Measurements from ENCODE around the gene DDX11.
A peak's percentile ranks its signal among the peaks of the same experiment; 100 is the strongest.
"Not testable (repeated sequence)": the region's sequence is repeated elsewhere in the genome, so short reads cannot be mapped to it uniquely, and the experiment has no call there.

Gene DDX11

DNA sequence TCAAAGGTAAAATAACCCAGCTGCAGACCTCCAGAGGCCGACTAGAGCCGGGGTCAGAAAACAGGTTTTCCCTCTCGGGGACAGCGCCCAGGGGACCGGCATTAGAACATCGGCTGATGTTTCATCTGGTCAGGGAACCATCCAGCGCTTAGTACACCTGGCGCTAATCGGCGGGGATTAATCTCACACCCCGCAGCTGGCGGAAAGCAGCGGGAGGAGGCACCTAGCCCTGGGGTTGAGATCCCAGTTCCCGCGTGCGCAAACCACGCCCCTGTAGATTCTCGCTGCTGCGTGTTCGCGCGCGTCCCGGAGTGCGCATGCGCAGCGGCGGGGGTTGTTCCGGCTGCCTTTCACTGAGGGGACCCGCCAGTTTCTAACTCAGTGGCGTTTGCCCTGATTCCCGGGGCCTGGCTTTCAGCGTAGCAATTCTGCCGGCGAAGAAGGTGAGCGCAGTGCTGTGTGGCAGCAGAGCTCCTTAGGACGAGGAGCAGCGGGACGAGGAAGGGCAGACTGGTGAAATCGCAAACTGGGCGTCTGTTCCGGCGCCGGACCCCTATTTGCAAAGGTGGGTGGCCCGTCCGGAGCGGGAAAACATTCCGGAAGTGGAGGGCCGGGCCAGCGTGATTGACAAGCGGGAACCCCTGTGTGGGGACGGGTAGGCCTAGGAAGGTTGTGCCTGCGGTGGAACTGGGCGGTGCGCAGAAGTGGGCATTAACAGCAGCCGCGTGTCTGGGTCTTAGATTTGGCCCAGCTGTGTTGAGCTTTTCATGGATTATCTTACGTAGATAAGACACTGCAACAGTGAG, at the start of gene DDX11:
Gene DDX11 (plus strand): TSS at position 334 of the 806 bp plus-strand sequence. CDS start 4,534 bp downstream, outside the sequence.
- H2AFZ ChIP-seq (ENCODE audit: low read length); H3K36me3 ChIP-seq (ENCODE audit: insufficient read depth, low read length); H3K27me3 ChIP-seq (ENCODE audit: insufficient read depth, low read length); H3K9me3 ChIP-seq (ENCODE audit: low read length); H4K20me1 ChIP-seq (ENCODE audit: insufficient read depth, low read length); H3K9me2 ChIP-seq (ENCODE audit: low read depth, low read length); H3F3A ChIP-seq (ENCODE audit: insufficient read depth, low read length): not testable (repeated sequence)
- H3K4me1 ChIP-seq (ENCODE audit: insufficient read depth, low read length, severe bottlenecking) = peaks cover 23% of the 10 kb centered on the region
- H3K9ac ChIP-seq (ENCODE audit: low read length) = peak within 1 kb of the TSS; percentile 85
- peak within 1 kb of the TSS; percentile 74 for H3K4me3 ChIP-seq (ENCODE audit: low read depth, low read length, poor library complexity, severe bottlenecking)
- peak within 1 kb of the TSS; percentile 99 for H3K4me2 ChIP-seq (ENCODE audit: low read length)
- H3K79me2 ChIP-seq (ENCODE audit: insufficient read depth, low read length) = peaks cover 27% of the 10 kb centered on the region
- H3K27ac ChIP-seq (ENCODE audit: low read depth, low read length, poor library complexity, severe bottlenecking) = peak within 1 kb of the TSS; percentile 85

DNA sequence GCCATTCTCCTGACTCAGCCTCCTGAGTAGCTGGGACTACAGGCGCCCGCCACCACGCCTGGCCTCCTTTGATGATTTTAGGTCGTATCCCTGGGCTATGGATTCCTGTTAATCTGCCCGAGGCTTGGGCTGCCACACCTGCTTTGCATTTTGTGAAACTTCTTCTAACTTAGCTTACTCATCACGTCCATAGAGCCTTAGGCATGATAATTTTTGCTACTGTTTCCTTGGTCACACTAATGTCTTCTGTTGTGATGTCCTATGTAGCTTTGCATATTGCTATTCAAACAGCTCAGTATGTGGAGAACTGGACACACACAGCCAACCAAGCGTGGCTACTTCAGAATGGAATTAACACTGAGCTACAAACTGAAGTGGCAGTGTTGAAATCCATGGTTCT, 47.5 kb upstream of the DDX11 start:
- Histone ChIP-seq H3K4me3 (ENCODE audit: low read depth, low read length, poor library complexity, severe bottlenecking) (no peak overlapping the region), H3K9ac (ENCODE audit: low read length) (no peak overlapping the region), H2AFZ (ENCODE audit: low read length) (no peak overlapping the region), H3K79me2 (ENCODE audit: insufficient read depth, low read length) (0 out of 2 replicates have a peak, but pooled peaks cover 4% of the 10 kb centered on the region), H4K20me1 (ENCODE audit: insufficient read depth, low read length) (no peaks in the 10 kb centered on the region), H3F3A (ENCODE audit: insufficient read depth, low read length) (no peaks in the 10 kb centered on the region), H3K27me3 (ENCODE audit: insufficient read depth, low read length) (no peaks in the 10 kb centered on the region), H3K36me3 (ENCODE audit: insufficient read depth, low read length) (no peaks in the 10 kb centered on the region), H3K4me2 (ENCODE audit: low read length) (no peak overlapping the region), H3K9me3 (ENCODE audit: low read length) (no peaks in the 10 kb centered on the region), H3K4me1 (ENCODE audit: insufficient read depth, low read length, severe bottlenecking) (peaks cover 86% of the 10 kb centered on the region), H3K9me2 (ENCODE audit: low read depth, low read length) (no peaks in the 10 kb centered on the region), H3K27ac (ENCODE audit: low read depth, low read length, poor library complexity, severe bottlenecking) (peak overlapping the region; percentile 86)
- no peak for TF ChIP-seq EZH2 (IDR thresholded peaks at IDR 0.05; ENCODE audit: borderline replicate concordance, low read length)
- TF ChIP-seq, protein P1, sequence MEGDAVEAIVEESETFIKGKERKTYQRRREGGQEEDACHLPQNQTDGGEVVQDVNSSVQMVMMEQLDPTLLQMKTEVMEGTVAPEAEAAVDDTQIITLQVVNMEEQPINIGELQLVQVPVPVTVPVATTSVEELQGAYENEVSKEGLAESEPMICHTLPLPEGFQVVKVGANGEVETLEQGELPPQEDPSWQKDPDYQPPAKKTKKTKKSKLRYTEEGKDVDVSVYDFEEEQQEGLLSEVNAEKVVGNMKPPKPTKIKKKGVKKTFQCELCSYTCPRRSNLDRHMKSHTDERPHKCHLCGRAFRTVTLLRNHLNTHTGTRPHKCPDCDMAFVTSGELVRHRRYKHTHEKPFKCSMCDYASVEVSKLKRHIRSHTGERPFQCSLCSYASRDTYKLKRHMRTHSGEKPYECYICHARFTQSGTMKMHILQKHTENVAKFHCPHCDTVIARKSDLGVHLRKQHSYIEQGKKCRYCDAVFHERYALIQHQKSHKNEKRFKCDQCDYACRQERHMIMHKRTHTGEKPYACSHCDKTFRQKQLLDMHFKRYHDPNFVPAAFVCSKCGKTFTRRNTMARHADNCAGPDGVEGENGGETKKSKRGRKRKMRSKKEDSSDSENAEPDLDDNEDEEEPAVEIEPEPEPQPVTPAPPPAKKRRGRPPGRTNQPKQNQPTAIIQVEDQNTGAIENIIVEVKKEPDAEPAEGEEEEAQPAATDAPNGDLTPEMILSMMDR (IDR thresholded peaks at IDR 0.05; ENCODE audit: low read length) = no peak

DNA sequence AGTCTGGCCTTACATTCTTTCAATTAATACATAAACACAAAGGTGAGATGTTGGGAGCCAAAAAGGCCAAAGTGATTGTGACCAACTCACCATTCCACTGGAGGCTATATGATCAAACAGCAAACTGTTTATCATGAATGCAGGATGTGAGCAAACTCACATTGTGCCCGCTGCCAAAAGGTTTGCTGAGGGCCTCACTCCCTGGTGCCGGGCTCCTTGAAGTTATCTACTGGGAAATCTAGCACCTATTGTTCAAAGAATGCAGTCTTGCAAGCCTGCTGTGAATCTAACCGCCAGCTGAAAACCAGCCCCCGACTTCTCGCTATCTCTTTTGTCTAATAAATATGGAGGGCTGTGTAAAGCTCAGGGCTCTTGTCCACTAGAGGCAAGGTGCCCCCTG, 46.7 kb upstream of the DDX11 start:
- H3K79me2 ChIP-seq (ENCODE audit: insufficient read depth, low read length); H3K4me3 ChIP-seq (ENCODE audit: low read depth, low read length, poor library complexity, severe bottlenecking); H3K9me3 ChIP-seq (ENCODE audit: low read length); H3K9ac ChIP-seq (ENCODE audit: low read length); H2AFZ ChIP-seq (ENCODE audit: low read length); H3K9me2 ChIP-seq (ENCODE audit: low read depth, low read length); H3F3A ChIP-seq (ENCODE audit: insufficient read depth, low read length); H3K36me3 ChIP-seq (ENCODE audit: insufficient read depth, low read length); H4K20me1 ChIP-seq (ENCODE audit: insufficient read depth, low read length); H3K27me3 ChIP-seq (ENCODE audit: insufficient read depth, low read length); H3K4me2 ChIP-seq (ENCODE audit: low read length): not testable (repeated sequence)
- Histone ChIP-seq H3K4me1 (ENCODE audit: insufficient read depth, low read length, severe bottlenecking) (peaks cover 86% of the 10 kb centered on the region), H3K27ac (ENCODE audit: low read depth, low read length, poor library complexity, severe bottlenecking) (peak overlapping the region; percentile 86)

DNA sequence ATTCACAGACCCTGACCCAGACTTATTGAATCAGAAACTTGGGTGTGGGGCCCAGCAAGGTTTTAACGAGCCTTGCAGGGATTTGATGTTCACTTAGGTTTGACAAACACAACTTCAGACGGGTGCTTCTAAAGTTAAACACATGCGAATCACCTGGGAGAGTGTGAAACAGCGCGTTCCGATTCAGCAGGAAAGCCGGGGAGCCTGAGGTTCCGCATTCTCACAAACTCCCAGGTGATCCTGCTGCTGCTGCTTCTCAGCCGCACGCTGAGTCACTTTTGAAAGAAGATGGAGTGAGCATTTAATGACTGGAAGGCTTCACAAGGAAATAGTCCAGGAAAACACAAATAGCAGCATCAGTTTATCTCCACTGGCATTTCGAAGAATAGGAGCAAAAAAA, 44.2 kb upstream of the DDX11 start:
- Histone ChIP-seq H2AFZ (ENCODE audit: low read length) (no peak overlapping the region), H3K9ac (ENCODE audit: low read length) (peak overlapping the region; percentile 29), H3K9me3 (ENCODE audit: low read length) (no peaks in the 10 kb centered on the region), H3K9me2 (ENCODE audit: low read depth, low read length) (no peaks in the 10 kb centered on the region), H3K4me3 (ENCODE audit: low read depth, low read length, poor library complexity, severe bottlenecking) (peak overlapping the region; percentile 6), H3K4me2 (ENCODE audit: low read length) (peak overlapping the region; percentile 53), H3K36me3 (ENCODE audit: insufficient read depth, low read length) (no peaks in the 10 kb centered on the region), H4K20me1 (ENCODE audit: insufficient read depth, low read length) (no peaks in the 10 kb centered on the region), H3K27me3 (ENCODE audit: insufficient read depth, low read length) (no peaks in the 10 kb centered on the region), H3K79me2 (ENCODE audit: insufficient read depth, low read length) (no peaks in the 10 kb centered on the region), H3F3A (ENCODE audit: insufficient read depth, low read length) (no peaks in the 10 kb centered on the region), H3K27ac (ENCODE audit: low read depth, low read length, poor library complexity, severe bottlenecking) (peak overlapping the region; percentile 94), H3K4me1 (ENCODE audit: insufficient read depth, low read length, severe bottlenecking) (peaks cover 86% of the 10 kb centered on the region)
- TF ChIP-seq, protein P1 (IDR thresholded peaks at IDR 0.05; ENCODE audit: low read length) = no peak
- no peak for TF ChIP-seq EZH2 (IDR thresholded peaks at IDR 0.05; ENCODE audit: borderline replicate concordance, low read length)

All from OCI-LY1 (cell line).